ENCODE data around the gene TMX1. TPM values are rescaled to one million over a fixed set of nuclear protein-coding genes. Genes with fewer than 3 reads are reported as not detected.

The TMX1 gene
- total and polyA plus RNA-seq, 10 of the 15 experiments (the other 5 are each of a cell fraction or from before 2014, with no cell fraction given), result 29.1 to 152 (median 52.0) TPM

- DNase-seq (ENCODE audit: low read depth, low spot score) (no peak), ATAC-seq (peak; percentile 41), FAIRE-seq (no peak)
- TF ChIP-seq, protein P1, sequence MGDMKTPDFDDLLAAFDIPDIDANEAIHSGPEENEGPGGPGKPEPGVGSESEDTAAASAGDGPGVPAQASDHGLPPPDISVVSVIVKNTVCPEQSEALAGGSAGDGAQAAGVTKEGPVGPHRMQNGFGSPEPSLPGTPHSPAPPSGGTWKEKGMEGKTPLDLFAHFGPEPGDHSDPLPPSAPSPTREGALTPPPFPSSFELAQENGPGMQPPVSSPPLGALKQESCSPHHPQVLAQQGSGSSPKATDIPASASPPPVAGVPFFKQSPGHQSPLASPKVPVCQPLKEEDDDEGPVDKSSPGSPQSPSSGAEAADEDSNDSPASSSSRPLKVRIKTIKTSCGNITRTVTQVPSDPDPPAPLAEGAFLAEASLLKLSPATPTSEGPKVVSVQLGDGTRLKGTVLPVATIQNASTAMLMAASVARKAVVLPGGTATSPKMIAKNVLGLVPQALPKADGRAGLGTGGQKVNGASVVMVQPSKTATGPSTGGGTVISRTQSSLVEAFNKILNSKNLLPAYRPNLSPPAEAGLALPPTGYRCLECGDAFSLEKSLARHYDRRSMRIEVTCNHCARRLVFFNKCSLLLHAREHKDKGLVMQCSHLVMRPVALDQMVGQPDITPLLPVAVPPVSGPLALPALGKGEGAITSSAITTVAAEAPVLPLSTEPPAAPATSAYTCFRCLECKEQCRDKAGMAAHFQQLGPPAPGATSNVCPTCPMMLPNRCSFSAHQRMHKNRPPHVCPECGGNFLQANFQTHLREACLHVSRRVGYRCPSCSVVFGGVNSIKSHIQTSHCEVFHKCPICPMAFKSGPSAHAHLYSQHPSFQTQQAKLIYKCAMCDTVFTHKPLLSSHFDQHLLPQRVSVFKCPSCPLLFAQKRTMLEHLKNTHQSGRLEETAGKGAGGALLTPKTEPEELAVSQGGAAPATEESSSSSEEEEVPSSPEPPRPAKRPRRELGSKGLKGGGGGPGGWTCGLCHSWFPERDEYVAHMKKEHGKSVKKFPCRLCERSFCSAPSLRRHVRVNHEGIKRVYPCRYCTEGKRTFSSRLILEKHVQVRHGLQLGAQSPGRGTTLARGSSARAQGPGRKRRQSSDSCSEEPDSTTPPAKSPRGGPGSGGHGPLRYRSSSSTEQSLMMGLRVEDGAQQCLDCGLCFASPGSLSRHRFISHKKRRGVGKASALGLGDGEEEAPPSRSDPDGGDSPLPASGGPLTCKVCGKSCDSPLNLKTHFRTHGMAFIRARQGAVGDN (IDR thresholded peaks at IDR 0.05), result no peak
- no peak for TF ChIP-seq TAF1 (IDR thresholded peaks at IDR 0.05; ENCODE audit: borderline replicate concordance, low read depth, low read length)
- no peak for TF ChIP-seq ATF2 (IDR thresholded peaks at IDR 0.05; ENCODE audit: low read length)
- in situ Hi-C loops (cut with MboI) (no loop called here), intact Hi-C loops (cut with micrococcal nuclease; ENCODE audit: unreplicated experiment) (no loop called here)
- no peaks in the 10 kb centered on the region for H3K79me2 ChIP-seq (ENCODE audit: control insufficient read depth, insufficient read depth, low read length)
- no peaks in the 10 kb centered on the region for H3K9me3 ChIP-seq (replicated peaks; ENCODE audit: control insufficient read depth, insufficient read depth, low read length)
- no peaks in the 10 kb centered on the region for H3K27me3 ChIP-seq (replicated peaks in 1 of 2; ENCODE audit: control insufficient read depth in 2 of 2, insufficient read depth in 2 of 2, low read length in 1 of 2)
- CTCF ChIA-PET, result interaction anchor here (0.7 kb wide), 1 partner anchor 11 kb away, joined by 3 read pairs; no protein-coding TSS in a partner anchor
- SMC1A ChIA-PET (ENCODE audit: uncharacterized antibody, unreplicated experiment), result interaction anchor here (0.7 to 2.2 kb wide), 2 partner anchors 8 to 10 kb away, joined by 3 to 8 read pairs; no protein-coding TSS in a partner anchor
- no TSS peak for BruUV-seq (replicated peaks)
- RAD21 ChIA-PET (ENCODE audit: unreplicated experiment), result no interaction called here
- no peaks in the 10 kb centered on the region for H4K20me1 ChIP-seq (ENCODE audit: control insufficient read depth, insufficient read depth)
- POLR2A ChIA-PET, result no interaction called here
- H3K4me3 ChIP-seq, result no peak overlapping the region
- no peak overlapping the region for H3K4me2 ChIP-seq (ENCODE audit: control insufficient read depth, insufficient read depth)
- H3K36me3 ChIP-seq (ENCODE audit: control insufficient read depth in 2 of 2, insufficient read depth in 2 of 2, low read length in 1 of 2), result no peaks in the 10 kb centered on the region
- no peak overlapping the region for H2AFZ ChIP-seq (ENCODE audit: control insufficient read depth, low read depth, low read length)
- no peak overlapping the region for H3K27ac ChIP-seq (ENCODE audit: control insufficient read depth, insufficient read depth)
- no peak overlapping the region for H3K9ac ChIP-seq (ENCODE audit: control insufficient read depth, insufficient read depth, low read length)
- H3K4me1 ChIP-seq (ENCODE audit: control insufficient read depth, insufficient read depth, low read length), result peaks cover 5% of the 10 kb centered on the region
- 81% methylated on average over 7 of the region's 7 CpGs for WGBS (ENCODE audit: insufficient coverage, insufficient replicate concordance, low lambda C conversion rate, missing lambda C conversion rate)
These were observed 53.3 kb downstream of the TMX1 start for GRCh38 chr14:51293149-51293911.
